Muscle layer of colon (tissue), 2 donors: ENCODE data around the gene CD52.
"Not testable (repeated sequence)": the region's sequence is repeated elsewhere in the genome, so short reads cannot be mapped to it uniquely, and the experiment has no call there.

Experiments
- H3K27ac ChIP-seq: one replicate; pipeline ENCODE4 v1.7.0; 2013; ENCODE audit warnings: low read depth, mild to moderate bottlenecking, low read length, moderate library complexity
- H3K27me3 ChIP-seq, 2 donors: one replicate each; pipeline ENCODE4 v1.7.0; 2013; ENCODE audit warnings: low read length in 2 of 2, mild to moderate bottlenecking in 2 of 2; ENCODE audit not compliant: insufficient read depth in 2 of 2, control insufficient read depth in 1 of 2
- H3K36me3 ChIP-seq: one replicate; pipeline ENCODE4 v1.7.0; 2013; ENCODE audit warnings: mild to moderate bottlenecking, low read length; ENCODE audit not compliant: insufficient read depth
- H3K4me1 ChIP-seq: one replicate; pipeline ENCODE4 v1.7.0; 2013; ENCODE audit warnings: mild to moderate bottlenecking, low read length; ENCODE audit not compliant: insufficient read depth
- H3K4me3 ChIP-seq, 2 donors: one replicate each; pipeline ENCODE4 v1.7.0; 2013; ENCODE audit warnings: low read length in 2 of 2, low read depth in 1 of 2, mild to moderate bottlenecking in 1 of 2, moderate library complexity in 1 of 2
- H3K9ac ChIP-seq: one replicate; pipeline ENCODE4 v1.7.0; 2013; ENCODE audit warnings: low read length
- H3K9me3 ChIP-seq: one replicate; pipeline ENCODE4 v1.7.0; 2013; ENCODE audit warnings: mild to moderate bottlenecking, low read length
- donor health status: abdominal sarcoma.
- donor health status: Adenocarcinoma of cecum.

Gene CD52

DNA sequence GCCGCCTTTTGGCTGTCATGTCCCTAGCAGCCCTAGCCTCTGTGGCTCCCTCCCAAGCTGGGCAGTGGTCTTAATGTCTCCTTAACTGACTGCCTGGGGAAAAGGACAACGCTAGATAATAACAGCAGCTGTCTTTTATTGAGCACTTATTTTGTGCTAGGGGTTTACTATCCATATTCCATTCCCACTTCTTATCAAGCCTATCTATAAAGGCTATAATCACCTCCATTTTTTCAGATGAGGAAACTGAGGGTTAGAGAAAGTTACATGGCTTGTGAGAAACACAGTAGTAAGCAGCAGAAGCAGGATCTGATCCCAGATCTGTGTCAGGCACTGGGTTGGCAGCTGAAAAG is 31.7 kb upstream of the CD52 start:
- H3K4me1 ChIP-seq: peaks cover 46% of the 10 kb centered on the region
- H3K9ac ChIP-seq: no peak overlapping the region
- H3K27me3 ChIP-seq: no peaks in the 10 kb centered on the region
- H3K9me3 ChIP-seq: no peaks in the 10 kb centered on the region
- no peak overlapping the region for H3K27ac ChIP-seq
- no peak overlapping the region for H3K4me3 ChIP-seq
- no peaks in the 10 kb centered on the region for H3K36me3 ChIP-seq

DNA sequence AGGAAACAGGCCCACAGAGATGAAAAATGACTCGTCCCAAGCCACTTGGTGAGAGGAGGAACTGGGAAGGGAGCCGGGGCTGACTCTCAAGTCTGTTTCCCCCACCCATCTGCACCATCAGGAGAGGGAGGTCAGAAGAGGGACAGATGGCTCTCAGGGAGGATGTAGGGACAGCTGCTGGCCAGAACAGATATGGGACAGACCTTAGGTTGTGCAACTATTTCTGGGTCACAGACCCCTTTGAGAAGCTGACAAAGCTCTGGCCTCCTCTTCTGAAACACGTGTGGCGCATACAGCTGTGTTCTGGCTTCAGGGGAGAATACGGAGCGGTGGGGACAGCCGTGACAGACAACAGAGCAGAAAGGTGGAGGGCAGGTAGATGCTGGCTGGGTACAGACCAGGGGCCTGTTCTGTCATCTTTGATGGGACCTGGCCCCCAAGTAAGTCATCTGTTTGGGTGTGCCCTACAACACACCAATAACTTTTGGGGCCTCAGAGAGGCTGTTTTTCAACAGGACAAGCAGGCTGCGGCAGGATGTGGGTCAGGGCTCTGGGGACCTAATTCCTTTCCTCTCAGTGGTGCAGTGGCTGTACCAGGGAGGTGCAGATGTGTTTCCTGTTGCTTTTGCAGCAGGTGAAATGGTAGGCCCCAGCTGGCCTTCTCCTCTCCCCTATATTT is 30.6 kb upstream of the CD52 start:
- Histone ChIP-seq H3K27me3 (no peaks in the 10 kb centered on the region), H3K4me3 (no peak overlapping the region), H3K9ac (no peak overlapping the region), H3K4me1 (peaks cover 46% of the 10 kb centered on the region), H3K36me3 (no peaks in the 10 kb centered on the region), H3K9me3 (no peaks in the 10 kb centered on the region), H3K27ac (no peak overlapping the region)

DNA sequence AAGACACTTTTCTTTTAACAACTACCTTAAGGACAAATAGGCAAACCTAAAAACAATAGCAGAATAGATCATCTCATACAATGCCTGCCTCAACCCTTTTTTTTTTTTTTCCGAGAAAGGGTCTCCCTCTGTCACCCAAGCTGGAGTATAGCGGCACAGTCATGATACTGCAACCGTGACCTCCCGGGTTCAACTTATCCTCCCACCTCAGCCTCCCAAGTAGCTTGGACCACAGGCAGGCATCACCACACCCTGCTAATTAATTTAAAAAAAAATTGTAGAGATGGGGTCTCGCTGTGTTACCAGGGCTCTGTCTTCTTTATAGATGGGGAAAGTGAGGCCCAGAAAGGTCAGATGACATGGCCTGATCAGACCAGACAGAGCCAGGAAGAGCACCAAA is 29.9 kb upstream of the CD52 start:
- Histone ChIP-seq H3K4me3 (no peak overlapping the region), H3K4me1 (peaks cover 46% of the 10 kb centered on the region), H3K27ac (no peak overlapping the region), H3K9ac (no peak overlapping the region), H3K36me3 (no peaks in the 10 kb centered on the region), H3K27me3 (no peaks in the 10 kb centered on the region), H3K9me3 (no peaks in the 10 kb centered on the region)

- Histone ChIP-seq H3K4me1 (peaks cover 46% of the 10 kb centered on the region), H3K9me3 (no peaks in the 10 kb centered on the region), H3K27me3 (no peaks in the 10 kb centered on the region), H3K27ac (no peak overlapping the region), H3K36me3 (no peaks in the 10 kb centered on the region), H3K9ac (no peak overlapping the region), H3K4me3 (no peak overlapping the region)
These were observed 29.3 kb upstream of the CD52 start for GRCh38 chr1:26288311-26288941.

DNA sequence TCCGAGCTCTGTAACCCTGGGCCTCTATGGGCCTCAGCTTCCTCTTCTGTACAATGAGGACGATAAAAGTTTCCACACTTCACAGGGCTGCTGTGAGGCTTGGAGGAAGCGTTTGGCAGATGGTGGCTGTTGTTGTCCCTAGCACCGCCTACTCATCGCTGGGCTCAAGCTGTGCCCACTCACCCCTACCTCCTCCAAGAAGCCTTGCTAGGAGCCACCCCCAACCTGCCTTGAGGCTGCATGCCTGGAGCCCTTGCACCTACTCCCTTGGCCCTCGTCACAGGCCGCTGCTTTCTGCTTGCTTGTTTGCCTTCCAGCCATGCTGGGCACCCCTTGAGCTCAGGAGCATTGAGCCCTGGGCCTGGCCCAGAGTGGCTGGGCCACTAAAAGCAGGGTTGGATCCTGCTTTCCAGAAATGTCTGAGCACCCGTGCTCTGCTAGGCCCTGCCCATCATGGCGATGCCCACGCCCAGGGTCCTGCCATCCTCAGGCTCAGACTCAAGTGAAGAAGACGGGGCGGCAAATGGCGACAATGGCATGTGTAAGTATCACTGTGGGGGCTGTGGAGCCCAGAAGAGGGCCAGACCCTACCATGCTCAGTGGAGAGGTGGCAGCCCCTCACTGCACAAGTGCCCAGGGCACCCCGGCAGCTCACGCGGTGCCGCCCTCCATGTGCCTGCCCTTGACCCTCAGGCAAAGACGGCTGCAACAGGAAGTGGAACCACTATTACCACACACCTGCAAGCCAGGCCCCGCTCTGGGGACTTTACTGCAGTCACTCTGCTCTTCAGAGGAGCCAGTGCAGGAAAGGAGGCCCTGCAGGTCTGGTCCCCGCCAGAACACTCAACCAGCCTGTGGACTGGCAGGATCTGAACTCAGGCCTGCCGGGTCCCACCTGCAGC is 28.3 kb upstream of the CD52 start:
- Histone ChIP-seq H3K9me3 (no peaks in the 10 kb centered on the region), H3K9ac (no peak overlapping the region), H3K27me3 (no peaks in the 10 kb centered on the region), H3K4me3 (no peak overlapping the region), H3K36me3 (no peaks in the 10 kb centered on the region), H3K4me1 (peaks cover 43% of the 10 kb centered on the region), H3K27ac (no peak overlapping the region)

DNA sequence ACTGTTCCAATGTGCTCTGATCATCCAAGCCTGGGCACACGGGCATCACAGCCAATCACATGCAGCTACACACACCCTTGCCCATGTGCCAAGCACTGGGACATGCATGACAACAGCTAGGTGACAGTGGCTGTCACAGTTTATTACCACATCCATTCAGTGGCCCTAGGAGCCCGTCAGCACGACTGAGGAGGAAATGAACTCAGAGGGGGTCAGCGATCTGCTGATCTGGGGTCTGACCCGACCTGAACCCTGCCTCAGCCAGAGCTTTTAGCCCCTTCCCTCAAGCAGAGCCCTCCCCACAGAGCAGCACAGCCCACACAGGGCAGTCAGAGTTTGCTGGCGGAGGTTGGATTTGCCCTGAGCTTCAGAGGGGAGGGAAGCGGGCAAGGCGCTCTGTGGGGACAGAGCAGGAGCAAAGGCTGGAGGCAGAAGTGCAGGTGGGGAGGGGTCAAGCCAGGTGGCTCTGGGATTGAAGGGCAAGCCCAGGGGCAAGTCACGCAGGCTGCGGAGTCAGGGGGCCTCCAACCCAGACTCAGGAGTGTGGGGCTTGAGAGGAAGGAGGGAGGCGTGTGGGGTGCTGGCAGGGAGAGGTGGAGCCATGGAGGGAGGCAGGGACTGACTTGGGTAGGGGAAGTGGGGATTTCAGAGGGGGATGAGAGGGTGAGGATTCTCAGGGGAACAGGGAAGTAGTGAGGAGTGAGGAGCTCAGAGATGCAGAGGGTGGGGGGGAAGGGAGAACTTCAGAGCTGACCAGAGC is 27.5 kb upstream of the CD52 start:
- Histone ChIP-seq H3K36me3 (no peaks in the 10 kb centered on the region), H3K9me3 (no peaks in the 10 kb centered on the region), H3K9ac (no peak overlapping the region), H3K27me3 (no peaks in the 10 kb centered on the region), H3K4me1 (peaks cover 37% of the 10 kb centered on the region), H3K27ac (no peak overlapping the region), H3K4me3 (no peak overlapping the region)

DNA sequence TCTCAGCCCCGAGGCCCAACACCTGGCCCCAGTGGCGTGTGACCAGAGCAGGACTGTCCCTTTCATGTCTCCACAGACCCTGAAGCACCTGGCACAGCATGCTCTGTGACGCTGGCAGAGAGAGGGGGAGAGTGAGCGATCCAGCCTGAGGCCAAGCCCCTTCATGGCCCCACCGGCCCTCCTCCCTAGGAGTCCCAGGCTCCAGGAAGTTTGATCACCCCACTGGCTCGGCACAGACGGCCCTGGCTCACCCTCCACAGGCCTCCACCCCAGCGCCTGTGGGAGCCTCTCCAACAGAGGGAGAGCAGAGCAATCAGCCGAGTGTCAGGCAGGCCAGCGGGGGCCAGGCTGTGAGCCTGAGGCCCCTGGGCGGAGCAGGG is 26.9 kb upstream of the CD52 start:
- Histone ChIP-seq H3K27me3 (no peaks in the 10 kb centered on the region), H3K27ac (no peak overlapping the region), H3K4me3 (no peak overlapping the region), H3K9ac (no peak overlapping the region), H3K36me3 (no peaks in the 10 kb centered on the region), H3K9me3 (no peaks in the 10 kb centered on the region), H3K4me1 (peaks cover 34% of the 10 kb centered on the region)

- H3K27me3 ChIP-seq: no peaks in the 10 kb centered on the region
- no peak overlapping the region for H3K27ac ChIP-seq
- H3K4me3 ChIP-seq: no peak overlapping the region
- no peaks in the 10 kb centered on the region for H3K9me3 ChIP-seq
- H3K9ac ChIP-seq: no peak overlapping the region
- H3K4me1 ChIP-seq: peaks cover 30% of the 10 kb centered on the region
- no peaks in the 10 kb centered on the region for H3K36me3 ChIP-seq
These were observed 26.3 kb upstream of the CD52 start for GRCh38 chr1:26291433-26291832.

GRCh38 chr1:26291939-26292338 is 25.8 kb upstream of the CD52 start:
- Histone ChIP-seq H3K4me3 (no peak overlapping the region), H3K9me3 (no peaks in the 10 kb centered on the region), H3K27me3 (no peaks in the 10 kb centered on the region), H3K4me1 (peaks cover 28% of the 10 kb centered on the region), H3K27ac (no peak overlapping the region), H3K9ac (no peak overlapping the region), H3K36me3 (no peaks in the 10 kb centered on the region)

DNA sequence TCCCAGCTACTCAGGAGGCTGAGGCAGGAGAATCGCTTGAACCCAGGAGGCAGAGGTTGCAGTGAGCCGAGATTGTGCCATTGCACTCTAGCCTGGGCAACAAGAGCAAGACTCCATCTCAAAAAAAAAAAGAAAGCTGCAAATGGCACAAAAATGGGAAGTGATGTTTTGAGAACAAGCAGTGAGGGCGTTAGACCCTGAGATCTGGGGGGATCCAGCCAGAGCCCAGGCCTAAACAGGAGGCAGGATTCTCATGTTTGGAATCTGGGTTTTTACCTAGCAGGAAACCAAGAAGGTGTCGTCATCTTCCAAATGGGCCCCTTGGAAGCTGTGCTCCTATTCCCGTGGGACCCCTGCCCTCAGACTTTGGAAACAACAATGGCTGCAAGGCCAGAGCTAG is 25.0 kb upstream of the CD52 start:
- H3K4me1 ChIP-seq: peaks cover 22% of the 10 kb centered on the region
- not testable (repeated sequence) for H3K27ac ChIP-seq, H3K9me3 ChIP-seq, H3K27me3 ChIP-seq, H3K9ac ChIP-seq, H3K36me3 ChIP-seq, H3K4me3 ChIP-seq

DNA sequence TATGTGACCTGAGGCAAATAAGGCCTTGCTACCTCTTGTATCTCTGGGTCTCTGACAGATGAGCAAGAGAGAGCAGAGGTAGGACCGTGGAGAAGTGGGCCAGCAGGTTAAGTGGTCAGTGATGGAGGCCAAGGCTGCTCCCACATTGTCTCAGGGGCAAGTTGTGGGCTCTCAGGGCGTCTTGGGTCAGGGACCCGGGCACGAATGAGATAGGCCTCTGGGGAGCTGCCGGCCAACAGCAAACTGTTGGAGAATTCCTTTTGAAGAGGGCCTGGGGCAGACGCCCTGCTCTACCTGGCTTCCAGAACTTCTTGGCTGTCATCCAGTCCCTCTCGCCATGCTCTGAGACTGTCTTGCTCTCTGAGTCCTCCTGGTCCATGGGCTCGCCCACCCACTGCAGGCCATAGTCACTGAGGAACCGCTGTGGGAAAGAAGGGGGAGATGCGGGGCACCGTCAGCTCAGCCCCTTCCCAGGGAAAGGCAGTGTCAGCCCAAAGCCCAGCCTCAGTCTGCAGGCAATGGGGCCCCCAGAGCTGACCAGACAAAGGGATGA is 23.8 kb upstream of the CD52 start:
- H3K4me1 ChIP-seq: peaks cover 13% of the 10 kb centered on the region
- H3K36me3 ChIP-seq: no peaks in the 10 kb centered on the region
- no peaks in the 10 kb centered on the region for H3K9me3 ChIP-seq
- no peak overlapping the region for H3K27ac ChIP-seq
- no peak overlapping the region for H3K4me3 ChIP-seq
- H3K27me3 ChIP-seq: no peaks in the 10 kb centered on the region
- H3K9ac ChIP-seq: no peak overlapping the region
